GM23338 (cell line): ENCODE data around the gene CCNY. TPM values are rescaled to one million over a fixed set of nuclear protein-coding genes. Genes with fewer than 3 reads are reported as not detected.

Source experiments
- ATAC-seq: fragments of 200-7000 bp; cut with Tn5 transposase; 3 replicates; pipeline ENCODE4 v1.9.1; 2020
- DNase-seq: peaks from one replicate; pipeline ENCODE4 v3.0.0-alpha.2; 2015; ENCODE audit warnings: low spot score
- H2AFZ ChIP-seq: fragments of 200-600 bp; sonication (generic); 2 replicates; pipeline ENCODE4 v1.8.0; 2016; ENCODE audit warnings: antibody characterized with exemption, mild to moderate bottlenecking, moderate library complexity
- H3F3A ChIP-seq: fragments of 200-600 bp; sonication (generic); replicated peaks from 2 replicates; pipeline ENCODE4 v1.8.0; 2017; ENCODE audit warnings: antibody characterized with exemption, mixed run types, low read depth
- H3K27ac ChIP-seq: fragments of 200-600 bp; sonication (generic); 2 replicates; pipeline ENCODE4 v1.6.1; 2016; ENCODE audit warnings: low read depth
- H3K27me3 ChIP-seq: fragments of 200-600 bp; sonication (generic); 2 replicates; pipeline ENCODE4 v1.8.0; 2016; ENCODE audit warnings: mild to moderate bottlenecking, mixed run types, moderate library complexity; ENCODE audit not compliant: insufficient read depth
- H3K36me3 ChIP-seq: fragments of 200-600 bp; sonication (generic); 2 replicates; pipeline ENCODE4 v1.8.0; 2016; ENCODE audit warnings: mild to moderate bottlenecking; ENCODE audit not compliant: insufficient read depth
- H3K4me1 ChIP-seq: fragments of 200-600 bp; sonication (generic); 2 replicates; pipeline ENCODE4 v1.8.0; 2016; ENCODE audit warnings: mild to moderate bottlenecking, moderate library complexity; ENCODE audit not compliant: insufficient read depth
- H3K4me2 ChIP-seq: fragments of 200-600 bp; sonication (generic); 2 replicates; pipeline ENCODE4 v1.7.1; 2017; ENCODE audit warnings: mixed run types
- H3K4me3 ChIP-seq: fragments of 200-600 bp; sonication (generic); 2 replicates; pipeline ENCODE4 v1.6.1; 2016; ENCODE audit warnings: mixed run types
- H3K79me2 ChIP-seq: fragments of 200-600 bp; sonication (generic); replicated peaks from 2 replicates; pipeline ENCODE4 v1.8.0; 2017; ENCODE audit warnings: mild to moderate bottlenecking; ENCODE audit not compliant: insufficient read depth
- H3K9me2 ChIP-seq: fragments of 200-600 bp; sonication (generic); 2 replicates; pipeline ENCODE4 v1.8.0; 2017; ENCODE audit not compliant: insufficient read depth
- H4K20me1 ChIP-seq: fragments of 200-600 bp; sonication (generic); replicated peaks from 2 replicates; pipeline ENCODE4 v1.8.0; 2017; ENCODE audit warnings: mild to moderate bottlenecking; ENCODE audit not compliant: insufficient read depth
- H3K27ac Mint-ChIP-seq: 2 replicates; pipeline ENCODE4 v1.8.0; 2020; ENCODE audit warnings: inconsistent platforms, mild to moderate bottlenecking, moderate library complexity, mixed read lengths
- H3K27me3 Mint-ChIP-seq: 3 replicates; pipeline ENCODE4 v1.8.0; 2022; ENCODE audit warnings: low read depth, mild to moderate bottlenecking, moderate library complexity, mixed read lengths, inconsistent platforms; ENCODE audit not compliant: insufficient read depth, poor library complexity
- H3K36me3 Mint-ChIP-seq: 3 replicates; pipeline ENCODE4 v1.8.0; 2021; ENCODE audit warnings: low read depth, mild to moderate bottlenecking, inconsistent platforms, moderate library complexity, mixed read lengths
- H3K4me1 Mint-ChIP-seq: 3 replicates; pipeline ENCODE4 v1.8.0; 2020; ENCODE audit warnings: mild to moderate bottlenecking, inconsistent platforms, mixed read lengths
- H3K4me3 Mint-ChIP-seq: 3 replicates; pipeline ENCODE4 v1.8.0; 2021; ENCODE audit warnings: moderate library complexity, mild to moderate bottlenecking, inconsistent platforms, mixed read lengths
- H3K9me3 Mint-ChIP-seq: 3 replicates; pipeline ENCODE4 v1.8.0; 2020; ENCODE audit warnings: moderate library complexity, mild to moderate bottlenecking, inconsistent platforms, mixed read lengths
- CREB1 ChIP-seq: fragments of 250-450 bp; sonication (Bioruptor Pico); IDR thresholded peaks from 2 replicates; pipeline ENCODE4 v1.5.0; 2020; ENCODE audit warnings: low read depth, mild to moderate bottlenecking, moderate library complexity
- CTCF ChIP-seq, 2 experiments: fragments of 200-600 bp in 1 of 2; sonication (generic) in 1 of 2; conservative IDR thresholded peaks; 2 replicates each; pipeline versions ENCODE4 v1.5.1 to v1.6.1; 2016 to 2017; ENCODE audit warnings: antibody characterized with exemption in 2 of 2, low read depth in 2 of 2, mild to moderate bottlenecking in 2 of 2, moderate library complexity in 1 of 2
- ETS1 ChIP-seq: IDR thresholded peaks from 2 replicates; pipeline ENCODE4 v1.6.1; 2016; ENCODE audit warnings: antibody characterized with exemption
- EZH2 ChIP-seq: fragments of 200-600 bp; sonication (generic); IDR thresholded peaks from one replicate; pipeline ENCODE4 v1.8.0; 2017; ENCODE audit warnings: antibody characterized with exemption, mild to moderate bottlenecking, low read depth; ENCODE audit not compliant: unreplicated experiment
- EZH2phosphoT487 ChIP-seq: fragments of 200-600 bp; sonication (generic); IDR thresholded peaks from one replicate; pipeline ENCODE4 v1.8.1; 2018; ENCODE audit warnings: antibody characterized with exemption; ENCODE audit not compliant: unreplicated experiment
- JUNB ChIP-seq: IDR thresholded peaks from one replicate; pipeline ENCODE4 v1.6.1; 2016; ENCODE audit warnings: antibody characterized with exemption; ENCODE audit not compliant: unreplicated experiment
- NANOG ChIP-seq: IDR thresholded peaks from 2 replicates; pipeline ENCODE4 v1.6.1; 2016; ENCODE audit warnings: antibody characterized with exemption, borderline replicate concordance
- POLR2AphosphoS5 ChIP-seq: IDR thresholded peaks from 2 replicates; pipeline ENCODE4 v1.6.1; 2016; ENCODE audit warnings: antibody characterized with exemption, low read depth
- REST ChIP-seq: IDR thresholded peaks from one replicate; pipeline ENCODE4 v1.6.1; 2018; ENCODE audit warnings: antibody characterized with exemption; ENCODE audit not compliant: unreplicated experiment
- STAT1 ChIP-seq: IDR thresholded peaks from one replicate; pipeline ENCODE4 v1.6.1; 2016; ENCODE audit warnings: antibody characterized with exemption; ENCODE audit not compliant: unreplicated experiment
- ZNF331 ChIP-seq: fragments of 250-450 bp; sonication (Bioruptor Pico); IDR thresholded peaks from 2 replicates; pipeline ENCODE4 v1.5.0; 2020; ENCODE audit warnings: low read depth, mild to moderate bottlenecking, moderate library complexity
- ZNF462 ChIP-seq: fragments of 250-450 bp; sonication (Bioruptor Pico); IDR thresholded peaks from 2 replicates; pipeline ENCODE4 v1.5.0; 2020; ENCODE audit warnings: mild to moderate bottlenecking, moderate library complexity
- polyA plus RNA-seq: library from polyadenylated mRNA; unstranded; fragments of >200 nt; fragmentation: Nextera tagmentation; extraction: Ambion mirVana; gene quantifications from 2 replicates; pipeline ENCODE4 v1.2.1, GENCODE V29; 2016
- total RNA-seq: library from RNA; depleted of rRNA; stranded (reverse); fragments of >200 nt; shearing (Covaris generic); gene quantifications from 2 replicates; pipeline ENCODE4 v1.2.3, GENCODE V29; 2014

Gene CCNY
- total and polyA plus RNA-seq, 2 experiments from 2014 or later, result 14.2 to 29.0 TPM

- Histone ChIP-seq H3K36me3 (no peaks in the 10 kb centered on the region), H3K4me2 (peak overlapping the region; percentile 25; the same call in 1 of the 2 replicates), H3K79me2 (peaks cover 60% of the 10 kb centered on the region), H3K27me3 (no peaks in the 10 kb centered on the region), H3K4me1 (peaks cover 46% of the 10 kb centered on the region), H2AFZ (no peak overlapping the region), H4K20me1 (peaks cover 14% of the 10 kb centered on the region; the same call in 1 of the 2 replicates), H3K27ac (peak overlapping the region; percentile 37), H3K4me3 (no peak overlapping the region), H3K9me2 (no peaks in the 10 kb centered on the region), H3F3A (no peaks in the 10 kb centered on the region)
- Mint-ChIP-seq H3K9me3 (peaks cover 7% of the 10 kb centered on the region), H3K36me3 (peaks cover 4% of the 10 kb centered on the region; the same call in 2 of the 3 replicates), H3K4me3 (no peak overlapping the region), H3K27me3 (peaks cover 8% of the 10 kb centered on the region), H3K4me1 (peaks cover 53% of the 10 kb centered on the region), H3K27ac (no peak overlapping the region)
- TF ChIP-seq JUNB (no peak), CTCF (conservative IDR thresholded peaks at IDR 0.05; ENCODE audit: low read depth in 2 of 2) (no peak), POLR2AphosphoS5 (no peak), STAT1 (no peak), ETS1 (no peak), EZH2phosphoT487 (no peak), NANOG (no peak), EZH2 (no peak), CREB1 (CRISPR knock-in tag) (no peak), ZNF462 (CRISPR knock-in tag) (no peak), ZNF331 (CRISPR knock-in tag) (no peak), REST (no peak)
- ATAC-seq, result no peak
- DNase-seq, result no peak
Measured at GRCh38 chr10:35470925-35471315, 134.6 kb downstream of the CCNY start.
